HG03064 (cell line): ENCODE data around the gene TMEM245.

Experiments
- ATAC-seq: cut with Tn5 transposase; IDR thresholded peaks from one replicate; pipeline ENCODE4 v1.9.1; 2021; ENCODE audit warnings: low read depth; ENCODE audit not compliant: unreplicated experiment

TMEM245 gene

GRCh38 chr9:109119439-109120203 lies at the start of gene TMEM245:
TMEM245 (minus strand) TSS chr9:109119947; CDS start chr9:109119913, 34 bp downstream.
- ATAC-seq, result peak; percentile 87

GRCh38 chr9:109168170-109168569 lies 48.4 kb upstream of the TMEM245 start:
- no peak for ATAC-seq

- ATAC-seq, result no peak
Measured at GRCh38 chr9:109167716-109168115, 48.0 kb upstream of the TMEM245 start.

- no peak for ATAC-seq
Measured at GRCh38 chr9:109166771-109167601, 47.2 kb upstream of the TMEM245 start, which contains the start of gene FRRS1L. FRRS1L (minus strand) TSS chr9:109167249; CDS start chr9:109167138, 111 bp downstream.

DNA sequence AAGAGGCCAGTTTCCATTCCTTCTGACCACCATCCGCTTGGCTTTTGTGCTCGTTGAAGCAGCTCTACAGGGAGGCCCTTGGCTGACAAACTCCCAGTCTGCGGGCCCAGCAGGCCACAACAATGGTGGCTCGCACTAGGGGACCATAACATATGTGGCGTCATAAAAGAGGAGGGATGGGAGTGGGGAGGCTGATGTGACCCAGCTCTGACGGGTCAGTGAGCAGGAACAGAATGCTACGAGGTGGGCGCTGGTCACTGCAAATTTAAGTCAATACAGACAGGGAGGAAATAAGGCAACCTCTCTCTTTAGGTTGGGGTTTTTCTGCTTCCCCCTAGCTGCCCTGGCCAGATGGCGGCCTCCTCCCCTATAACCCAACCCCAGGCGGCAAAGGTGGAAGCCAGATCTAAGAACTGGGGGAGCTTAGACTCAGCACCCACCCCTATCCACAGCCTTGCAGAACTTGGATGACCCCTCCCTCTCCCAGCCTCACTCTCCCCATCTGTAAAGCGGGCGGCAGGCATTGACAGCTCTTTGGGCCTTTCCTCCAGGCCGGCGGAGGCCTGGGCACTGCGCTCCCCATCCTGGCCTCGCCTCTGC lies 46.5 kb upstream of the TMEM245 start:
- ATAC-seq, result no peak

DNA sequence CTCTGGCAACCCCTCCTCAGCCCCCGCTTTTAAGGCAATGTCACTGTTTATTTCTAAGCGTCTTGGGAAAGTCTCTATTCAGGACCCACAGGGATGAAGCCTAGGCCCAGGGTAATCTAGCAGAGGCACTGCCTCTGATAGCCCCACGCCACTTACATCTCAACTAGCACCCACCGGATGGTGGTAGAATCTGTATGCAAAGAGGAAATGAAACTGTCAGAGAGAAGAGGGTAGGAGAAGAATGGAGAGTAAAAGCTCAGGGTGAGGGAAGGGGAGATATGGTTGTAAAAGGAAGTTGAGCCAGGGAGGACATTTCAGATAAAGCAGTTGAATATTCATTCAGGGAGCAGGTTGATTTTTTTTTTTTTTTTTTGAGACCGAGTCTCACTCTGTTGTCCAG lies 44.3 kb upstream of the TMEM245 start:
- ATAC-seq, result no peak

GRCh38 chr9:109163194-109163593 lies 43.4 kb upstream of the TMEM245 start:
- no peak for ATAC-seq

GRCh38 chr9:109162677-109163076 lies 42.9 kb upstream of the TMEM245 start:
- no peak for ATAC-seq

DNA sequence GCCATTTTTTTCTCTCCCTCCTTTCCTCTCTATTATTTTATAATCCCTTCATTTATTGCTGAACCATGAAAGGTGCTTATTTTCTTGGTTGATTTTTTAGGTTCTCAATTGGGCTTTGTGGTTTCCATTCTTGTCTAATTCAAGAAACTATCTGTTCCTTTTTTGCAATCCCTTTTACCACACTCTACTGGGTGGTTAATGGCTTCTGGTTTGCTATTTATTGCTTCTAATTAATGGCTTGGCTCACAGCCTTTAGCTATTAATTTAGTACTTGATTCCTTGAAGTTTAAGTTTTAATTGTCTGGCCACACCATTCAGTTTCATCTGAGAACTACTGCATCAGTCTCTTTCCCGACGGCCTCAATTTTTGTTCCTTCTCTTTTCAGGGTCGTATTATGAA lies 41.7 kb upstream of the TMEM245 start:
- no peak for ATAC-seq

DNA sequence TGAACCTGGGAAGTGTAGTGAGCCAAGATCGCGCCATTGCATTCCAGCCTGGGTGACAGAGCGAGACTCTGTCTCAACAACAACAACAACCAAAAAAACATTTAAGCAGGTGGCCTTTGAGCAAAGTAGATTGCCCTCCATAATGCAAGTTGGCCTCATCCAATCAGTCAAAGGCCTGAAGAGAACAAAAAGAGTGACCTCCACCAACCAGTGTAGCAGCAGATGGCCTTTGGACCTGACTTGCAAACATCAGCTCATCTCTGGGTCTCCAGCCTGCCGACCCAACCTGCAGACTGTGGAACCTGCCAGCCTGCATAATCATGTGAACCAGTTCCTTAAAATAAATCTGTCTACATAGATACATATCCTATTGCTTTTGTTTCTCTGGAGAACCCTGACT lies 39.8 kb upstream of the TMEM245 start:
- no peak for ATAC-seq

GRCh38 chr9:109158651-109159050 lies 38.9 kb upstream of the TMEM245 start:
- no peak for ATAC-seq

- no peak for ATAC-seq
Measured at GRCh38 chr9:109156708-109157107, 37.0 kb upstream of the TMEM245 start.

GRCh38 chr9:109150925-109151545 lies 31.3 kb upstream of the TMEM245 start:
- ATAC-seq, result no peak

DNA sequence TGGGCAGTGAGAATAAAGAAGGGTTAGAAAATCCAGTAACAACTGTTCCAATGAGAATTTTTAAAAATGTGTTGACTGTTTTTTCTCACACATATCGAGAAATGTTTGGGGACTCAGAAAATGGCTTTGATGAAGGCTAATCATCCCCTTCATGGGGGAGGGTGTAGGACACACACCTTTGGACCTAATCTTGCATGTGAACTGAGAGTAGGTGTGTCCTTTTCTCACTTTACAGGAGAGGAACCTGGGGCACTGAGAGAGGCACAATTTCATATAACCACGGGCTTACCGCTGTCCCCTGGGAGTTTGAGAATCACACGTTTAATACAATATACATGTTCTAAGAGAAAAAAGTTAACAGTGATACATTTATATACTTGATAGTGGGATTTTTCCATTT lies 30.0 kb upstream of the TMEM245 start:
- ATAC-seq, result no peak

DNA sequence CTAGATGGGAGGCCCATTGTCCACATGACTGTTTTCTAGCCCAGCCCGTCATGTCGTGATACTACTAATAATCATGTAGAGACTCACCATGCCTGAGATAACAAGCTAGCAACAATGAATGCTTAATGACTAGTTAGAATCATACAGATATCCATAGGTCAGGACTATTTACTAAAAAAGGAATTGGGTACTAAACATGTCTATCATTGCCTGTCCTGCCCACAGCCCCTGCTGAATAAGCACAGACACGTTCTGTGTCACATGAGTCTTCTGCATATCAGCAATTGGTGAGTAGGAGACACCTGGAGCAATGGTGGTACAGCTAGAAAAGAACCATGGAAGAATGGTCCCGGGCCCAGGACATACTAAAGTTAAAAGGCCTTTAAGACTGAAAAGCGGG lies 29.3 kb upstream of the TMEM245 start:
- ATAC-seq, result no peak

GRCh38 chr9:109145051-109145450 lies 25.3 kb upstream of the TMEM245 start:
- ATAC-seq, result no peak

DNA sequence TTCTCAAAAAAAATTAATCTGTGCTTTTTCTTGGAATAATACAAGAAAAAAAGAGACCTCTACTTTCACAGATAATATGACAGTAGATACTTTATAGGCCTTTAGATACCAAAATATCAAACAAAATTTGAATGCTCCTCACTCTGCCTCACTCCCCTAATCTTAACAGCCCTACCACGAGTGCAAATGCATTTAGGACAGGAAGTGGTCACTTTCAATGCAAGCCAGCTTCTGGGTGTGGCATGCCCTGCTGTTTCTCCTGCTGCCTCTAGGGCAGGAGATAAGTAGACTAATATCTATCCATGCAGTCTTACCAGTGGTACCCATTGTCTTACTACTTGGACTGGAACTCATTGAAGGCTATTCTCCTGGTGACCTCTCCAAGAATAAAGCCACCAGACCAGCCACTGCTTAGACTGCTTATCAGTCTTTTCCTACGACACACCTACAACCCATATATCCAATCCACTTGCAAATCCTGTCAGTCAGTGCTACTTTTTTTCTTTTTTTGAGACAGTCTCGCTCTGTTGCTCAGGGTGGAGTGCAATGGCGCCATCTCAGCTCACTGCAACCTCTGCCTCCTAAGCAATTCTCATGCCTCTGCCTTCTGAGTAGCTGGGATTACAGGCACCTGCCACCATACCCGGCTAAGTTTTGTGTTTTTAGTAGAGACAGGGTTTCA lies 24.3 kb upstream of the TMEM245 start:
- ATAC-seq, result peak; percentile 97

- ATAC-seq, result no peak
Measured at GRCh38 chr9:109141375-109141774, 21.6 kb upstream of the TMEM245 start.

- ATAC-seq, result no peak
Measured at GRCh38 chr9:109139851-109140250, 20.1 kb upstream of the TMEM245 start.

GRCh38 chr9:109138421-109138820 lies 18.7 kb upstream of the TMEM245 start:
- ATAC-seq, result no peak
